Suprapubic skin (tissue), 4 donors: Measurements from ENCODE around the gene SCNN1G. TPM values are rescaled to one million over a fixed set of nuclear protein-coding genes. Genes with fewer than 3 reads are reported as not detected.

ENCODE experiments used
- DNase-seq, 2 donors: peaks; one replicate each; pipeline ENCODE4 v3.0.0-alpha.2; 2019; ENCODE audit warnings: low spot score in 2 of 2
- H3K27ac ChIP-seq: fragments of 200-600 bp; sonication (generic); one replicate; pipeline ENCODE4 v1.5.1; 2019
- H3K27me3 ChIP-seq: fragments of 200-600 bp; sonication (generic); one replicate; pipeline ENCODE4 v1.5.1; 2019
- H3K36me3 ChIP-seq: fragments of 200-600 bp; sonication (generic); one replicate; pipeline ENCODE4 v1.5.1; 2019
- H3K4me1 ChIP-seq: fragments of 200-600 bp; sonication (generic); one replicate; pipeline ENCODE4 v1.5.1; 2019
- H3K4me3 ChIP-seq: fragments of 200-600 bp; sonication (generic); one replicate; pipeline ENCODE4 v1.5.1; 2019; ENCODE audit warnings: mild to moderate bottlenecking
- H3K9me3 ChIP-seq: fragments of 200-600 bp; sonication (generic); one replicate; pipeline ENCODE4 v1.5.1; 2019
- EP300 ChIP-seq: sonication (generic); formaldehyde crosslinking; IDR thresholded peaks from one replicate; pipeline ENCODE4 v1.6.1; 2017; ENCODE audit warnings: antibody characterized with exemption
- POLR2A ChIP-seq, 2 donors: fragments of 450-650 bp; IDR thresholded peaks; one replicate each; pipeline ENCODE4 v1.6.1; 2017; ENCODE audit warnings: antibody characterized with exemption in 2 of 2, mild to moderate bottlenecking in 2 of 2, moderate library complexity in 2 of 2
- POLR2AphosphoS5 ChIP-seq, 3 donors: sonication (generic); formaldehyde crosslinking; IDR thresholded peaks; one replicate each; pipeline ENCODE4 v1.6.1; 2017; ENCODE audit warnings: antibody characterized with exemption in 3 of 3
- whole genome bisulfite sequencing: methylation state at CpG from one replicate; pipeline ENCODE4 v1.1.5; 2018; 5-methylcytosine and 5-hydroxymethylcytosine counted together
- total RNA-seq, 4 donors: library from RNA; depleted of rRNA; stranded (reverse); fragments of >200 nt; gene quantifications; one replicate each; pipeline ENCODE4 v1.1.0, GENCODE V29; 2016
- TF ChIP-seq, protein P1 (sequence below), 2 donors: fragments of 200-600 bp in 1 of 2; fragments of 450-650 bp in 1 of 2; sonication (generic) in 1 of 2; IDR thresholded peaks; one replicate each; pipeline ENCODE4 v1.5.1; 2016 to 2019; ENCODE audit warnings: antibody characterized with exemption in 2 of 2, mild to moderate bottlenecking in 1 of 2, moderate library complexity in 1 of 2

The SCNN1G gene
- total RNA-seq, 4 donors from 2014 or later, result 8.5 to 25.6 (median 16.6) TPM

DNA sequence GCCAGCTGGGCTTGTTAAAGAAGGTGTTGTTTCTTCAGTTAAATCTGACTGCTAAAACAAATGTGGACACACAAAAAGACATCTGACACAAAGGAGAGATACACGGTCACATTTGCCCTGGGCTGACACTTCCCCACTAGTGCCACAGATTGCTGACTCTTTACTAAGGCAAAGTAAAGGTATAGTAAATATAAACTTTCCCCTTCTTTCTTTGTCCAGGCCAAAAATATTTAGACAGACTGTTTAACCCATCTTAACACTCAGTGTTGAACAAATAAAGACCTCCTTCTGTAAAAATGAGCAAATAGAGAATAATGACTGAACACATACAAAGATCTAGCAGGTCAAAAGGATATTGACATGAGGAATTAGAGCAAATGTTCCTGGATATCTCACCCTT lies 58.4 kb downstream of the SCNN1G start:
- no peak for DNase-seq
- 82% methylated on average over 1 of the region's 1 CpG for WGBS
- Histone ChIP-seq H3K27ac (no peak overlapping the region), H3K4me1 (no peaks in the 10 kb centered on the region), H3K36me3 (no peaks in the 10 kb centered on the region), H3K4me3 (no peak overlapping the region), H3K27me3 (no peaks in the 10 kb centered on the region), H3K9me3 (no peaks in the 10 kb centered on the region)
- no peak for TF ChIP-seq POLR2AphosphoS5 (IDR thresholded peaks at IDR 0.05)
- no peak for TF ChIP-seq EP300
- no peak for TF ChIP-seq POLR2A (IDR thresholded peaks at IDR 0.05)
- TF ChIP-seq, protein P1, sequence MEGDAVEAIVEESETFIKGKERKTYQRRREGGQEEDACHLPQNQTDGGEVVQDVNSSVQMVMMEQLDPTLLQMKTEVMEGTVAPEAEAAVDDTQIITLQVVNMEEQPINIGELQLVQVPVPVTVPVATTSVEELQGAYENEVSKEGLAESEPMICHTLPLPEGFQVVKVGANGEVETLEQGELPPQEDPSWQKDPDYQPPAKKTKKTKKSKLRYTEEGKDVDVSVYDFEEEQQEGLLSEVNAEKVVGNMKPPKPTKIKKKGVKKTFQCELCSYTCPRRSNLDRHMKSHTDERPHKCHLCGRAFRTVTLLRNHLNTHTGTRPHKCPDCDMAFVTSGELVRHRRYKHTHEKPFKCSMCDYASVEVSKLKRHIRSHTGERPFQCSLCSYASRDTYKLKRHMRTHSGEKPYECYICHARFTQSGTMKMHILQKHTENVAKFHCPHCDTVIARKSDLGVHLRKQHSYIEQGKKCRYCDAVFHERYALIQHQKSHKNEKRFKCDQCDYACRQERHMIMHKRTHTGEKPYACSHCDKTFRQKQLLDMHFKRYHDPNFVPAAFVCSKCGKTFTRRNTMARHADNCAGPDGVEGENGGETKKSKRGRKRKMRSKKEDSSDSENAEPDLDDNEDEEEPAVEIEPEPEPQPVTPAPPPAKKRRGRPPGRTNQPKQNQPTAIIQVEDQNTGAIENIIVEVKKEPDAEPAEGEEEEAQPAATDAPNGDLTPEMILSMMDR (IDR thresholded peaks at IDR 0.05), result no peak

DNA sequence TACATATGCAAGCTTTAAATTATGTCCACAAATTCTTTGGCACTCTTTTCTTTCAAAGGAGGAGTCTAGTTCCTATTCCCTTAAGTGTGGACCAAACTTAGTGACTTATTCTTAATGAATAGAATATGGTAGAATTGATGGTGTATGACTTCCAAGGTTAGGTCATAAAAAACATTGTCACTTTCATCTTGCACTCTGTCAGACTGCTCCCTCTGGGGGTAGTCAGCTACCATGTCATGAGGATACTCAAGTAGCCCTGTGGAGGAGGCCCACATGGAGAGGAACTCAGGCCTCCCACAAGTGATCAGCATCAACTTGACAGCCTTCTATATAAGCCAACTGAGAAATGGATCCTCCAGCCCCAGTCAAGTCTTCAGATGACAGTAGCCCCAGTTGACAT lies 61.6 kb downstream of the SCNN1G start:
- Histone ChIP-seq H3K27ac (no peak overlapping the region), H3K4me3 (no peak overlapping the region), H3K27me3 (no peaks in the 10 kb centered on the region), H3K9me3 (no peaks in the 10 kb centered on the region), H3K36me3 (no peaks in the 10 kb centered on the region), H3K4me1 (no peaks in the 10 kb centered on the region)
- DNase-seq, result no peak
- TF ChIP-seq EP300 (no peak), POLR2AphosphoS5 (IDR thresholded peaks at IDR 0.05) (no peak), POLR2A (IDR thresholded peaks at IDR 0.05) (no peak)
- TF ChIP-seq, protein P1 (IDR thresholded peaks at IDR 0.05), result no peak

DNA sequence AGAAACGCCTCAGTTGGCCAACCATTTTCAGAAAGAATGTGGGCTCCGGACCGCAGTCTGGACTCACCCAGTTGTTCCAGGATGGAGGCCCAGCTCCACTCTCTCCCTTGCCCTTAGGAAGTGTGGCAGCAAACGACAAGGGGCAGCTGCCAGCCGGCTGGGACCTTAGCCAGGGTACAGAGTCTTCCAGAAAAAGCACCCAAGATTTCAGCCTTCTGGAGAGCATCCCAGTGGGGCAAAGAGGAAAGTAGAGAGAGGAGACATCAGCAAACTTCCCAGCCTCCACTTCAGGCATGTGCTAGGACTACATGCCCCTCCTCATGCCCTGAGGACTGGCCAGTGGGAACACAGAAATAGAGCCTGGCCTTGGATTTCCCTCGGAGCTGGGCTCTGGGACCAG lies 62.7 kb downstream of the SCNN1G start:
- H3K27me3 ChIP-seq, result no peaks in the 10 kb centered on the region
- WGBS, result 73% methylated on average over 6 of the region's 6 CpGs
- TF ChIP-seq, protein P1 (IDR thresholded peaks at IDR 0.05), result no peak
- TF ChIP-seq EP300 (no peak), POLR2A (IDR thresholded peaks at IDR 0.05) (no peak), POLR2AphosphoS5 (IDR thresholded peaks at IDR 0.05) (no peak)
- no peaks in the 10 kb centered on the region for H3K36me3 ChIP-seq
- DNase-seq, result no peak
- no peaks in the 10 kb centered on the region for H3K4me1 ChIP-seq
- H3K4me3 ChIP-seq, result no peak overlapping the region
- H3K9me3 ChIP-seq, result no peaks in the 10 kb centered on the region
- no peak overlapping the region for H3K27ac ChIP-seq

DNA sequence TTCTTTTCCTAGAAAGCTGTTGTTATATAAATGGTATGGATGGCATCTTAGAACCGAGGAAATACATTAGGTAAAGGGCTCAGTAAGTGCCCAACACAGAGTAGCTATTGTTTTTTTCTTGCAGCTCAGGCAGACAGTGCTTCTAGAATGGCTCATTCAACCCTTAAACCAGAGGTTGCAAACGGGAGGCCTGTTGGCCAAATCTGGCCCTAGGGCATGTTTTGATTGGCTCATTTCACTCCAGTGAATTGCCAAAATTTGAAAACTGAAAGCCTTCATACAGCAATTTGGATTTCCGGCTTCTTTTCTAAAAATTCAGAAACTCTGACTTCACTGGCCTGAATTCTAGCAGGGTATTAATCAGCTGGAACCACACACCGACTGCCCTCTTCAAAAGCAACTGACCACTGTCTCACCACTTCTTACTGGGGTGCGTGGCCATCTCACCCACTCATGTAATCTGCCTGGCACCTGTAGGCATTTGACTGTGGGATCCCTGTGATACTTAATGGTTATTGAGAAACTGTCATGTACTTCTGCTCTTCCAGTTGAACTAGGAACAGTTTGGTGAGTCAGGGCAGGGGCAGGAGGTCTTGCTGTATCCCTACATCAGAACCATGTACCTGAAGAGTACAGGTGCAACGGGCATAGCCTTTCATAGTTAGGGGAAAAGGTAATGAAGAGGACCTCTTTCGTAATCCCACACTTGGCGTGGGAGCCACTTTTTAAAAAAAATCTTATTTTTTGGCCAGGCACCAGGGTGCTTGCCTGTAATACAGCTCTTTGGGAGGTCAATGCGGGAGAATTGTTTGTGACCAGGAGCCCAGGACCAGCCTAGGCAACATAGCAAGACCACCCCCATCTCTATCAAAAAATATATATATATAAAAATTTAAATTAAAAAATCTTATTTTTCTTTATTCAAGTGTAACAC lies 66.0 kb downstream of the SCNN1G start:
- H3K9me3 ChIP-seq, result no peaks in the 10 kb centered on the region
- WGBS, result 74% methylated on average over 9 of the region's 9 CpGs
- no peaks in the 10 kb centered on the region for H3K36me3 ChIP-seq
- H3K4me3 ChIP-seq, result no peak overlapping the region
- no peak overlapping the region for H3K27ac ChIP-seq
- no peaks in the 10 kb centered on the region for H3K27me3 ChIP-seq
- DNase-seq, result no peak
- TF ChIP-seq POLR2AphosphoS5 (IDR thresholded peaks at IDR 0.05), result no peak
- TF ChIP-seq POLR2A (IDR thresholded peaks at IDR 0.05), result no peak
- H3K4me1 ChIP-seq, result no peaks in the 10 kb centered on the region

DNA sequence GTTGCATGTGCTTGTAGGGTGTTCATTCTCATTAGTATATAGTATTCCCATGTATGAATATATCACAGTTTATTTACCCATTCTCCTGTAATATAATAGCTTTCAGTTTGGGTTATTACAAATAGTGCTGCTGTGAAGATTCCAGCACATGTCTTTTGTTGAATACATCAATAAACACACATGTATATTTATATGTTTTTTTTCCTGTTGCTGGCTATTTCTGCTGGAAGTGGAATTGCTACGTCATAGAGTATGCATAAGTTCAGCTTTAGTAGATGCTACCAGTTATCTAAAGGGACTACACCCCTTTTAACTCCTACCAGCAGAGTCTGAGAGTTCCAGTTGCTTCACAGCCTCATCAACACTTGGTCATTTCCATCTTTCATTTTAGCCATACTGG lies 67.3 kb downstream of the SCNN1G start:
- no peaks in the 10 kb centered on the region for H3K27me3 ChIP-seq
- H3K4me3 ChIP-seq, result no peak overlapping the region
- no peak overlapping the region for H3K27ac ChIP-seq
- H3K4me1 ChIP-seq, result peaks cover 4% of the 10 kb centered on the region
- no peaks in the 10 kb centered on the region for H3K36me3 ChIP-seq
- no peak for TF ChIP-seq POLR2A (IDR thresholded peaks at IDR 0.05)
- TF ChIP-seq, protein P1 (IDR thresholded peaks at IDR 0.05), result no peak
- no peak for TF ChIP-seq POLR2AphosphoS5 (IDR thresholded peaks at IDR 0.05)
- no peak for TF ChIP-seq EP300
- 86% methylated on average over 1 of the region's 1 CpG for WGBS
- H3K9me3 ChIP-seq, result no peaks in the 10 kb centered on the region
- DNase-seq, result no peak
